Subcutaneous adipose tissue (tissue), 4 donors: ENCODE data around the gene THEM5. TPM values are rescaled to one million over a fixed set of nuclear protein-coding genes. Genes with fewer than 3 reads are reported as not detected.

Source experiments
- total RNA-seq, 4 donors: library from RNA; depleted of rRNA; stranded (reverse); fragments of >200 nt; gene quantifications; one replicate each; pipeline ENCODE4 v1.1.0, GENCODE V29; 2016
- TF ChIP-seq, protein P1 (sequence below): fragments of 450-650 bp; IDR thresholded peaks from one replicate; pipeline ENCODE4 v1.5.1; 2016; ENCODE audit warnings: low read depth, mild to moderate bottlenecking, control low read depth, antibody characterized with exemption, moderate library complexity

THEM5 gene
- total RNA-seq, 4 donors from 2014 or later: not detected

DNA sequence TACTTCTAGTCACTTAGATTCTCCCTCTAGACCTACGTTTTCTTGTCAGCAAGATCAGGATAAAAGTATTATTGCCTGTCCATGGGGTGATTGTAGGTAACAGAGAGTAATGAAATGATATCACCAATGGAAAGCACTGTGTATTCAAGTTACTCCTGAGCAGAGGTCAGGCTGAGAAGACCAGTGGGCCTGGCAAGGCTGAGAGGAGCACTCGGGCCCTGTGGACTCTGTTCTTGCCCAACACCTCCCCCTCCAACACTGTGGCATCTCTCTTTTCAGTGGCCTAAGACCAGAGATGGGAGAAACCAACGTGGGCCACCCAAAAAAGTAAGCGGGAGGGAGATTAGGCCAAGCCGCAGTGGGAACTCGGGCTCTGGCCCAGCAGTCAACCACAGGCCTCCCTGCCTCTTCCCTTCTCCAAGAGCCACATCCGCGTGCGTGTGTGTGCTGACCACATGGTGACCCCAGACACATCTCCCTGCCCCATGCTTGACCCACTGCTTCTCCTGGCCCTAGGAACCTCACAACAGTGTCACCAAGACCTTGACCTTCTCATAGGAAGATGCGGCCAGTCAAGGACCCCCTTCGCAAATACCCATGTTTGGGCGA, 34.2 kb downstream of the THEM5 start:
- TF ChIP-seq, protein P1, sequence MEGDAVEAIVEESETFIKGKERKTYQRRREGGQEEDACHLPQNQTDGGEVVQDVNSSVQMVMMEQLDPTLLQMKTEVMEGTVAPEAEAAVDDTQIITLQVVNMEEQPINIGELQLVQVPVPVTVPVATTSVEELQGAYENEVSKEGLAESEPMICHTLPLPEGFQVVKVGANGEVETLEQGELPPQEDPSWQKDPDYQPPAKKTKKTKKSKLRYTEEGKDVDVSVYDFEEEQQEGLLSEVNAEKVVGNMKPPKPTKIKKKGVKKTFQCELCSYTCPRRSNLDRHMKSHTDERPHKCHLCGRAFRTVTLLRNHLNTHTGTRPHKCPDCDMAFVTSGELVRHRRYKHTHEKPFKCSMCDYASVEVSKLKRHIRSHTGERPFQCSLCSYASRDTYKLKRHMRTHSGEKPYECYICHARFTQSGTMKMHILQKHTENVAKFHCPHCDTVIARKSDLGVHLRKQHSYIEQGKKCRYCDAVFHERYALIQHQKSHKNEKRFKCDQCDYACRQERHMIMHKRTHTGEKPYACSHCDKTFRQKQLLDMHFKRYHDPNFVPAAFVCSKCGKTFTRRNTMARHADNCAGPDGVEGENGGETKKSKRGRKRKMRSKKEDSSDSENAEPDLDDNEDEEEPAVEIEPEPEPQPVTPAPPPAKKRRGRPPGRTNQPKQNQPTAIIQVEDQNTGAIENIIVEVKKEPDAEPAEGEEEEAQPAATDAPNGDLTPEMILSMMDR: no peak

DNA sequence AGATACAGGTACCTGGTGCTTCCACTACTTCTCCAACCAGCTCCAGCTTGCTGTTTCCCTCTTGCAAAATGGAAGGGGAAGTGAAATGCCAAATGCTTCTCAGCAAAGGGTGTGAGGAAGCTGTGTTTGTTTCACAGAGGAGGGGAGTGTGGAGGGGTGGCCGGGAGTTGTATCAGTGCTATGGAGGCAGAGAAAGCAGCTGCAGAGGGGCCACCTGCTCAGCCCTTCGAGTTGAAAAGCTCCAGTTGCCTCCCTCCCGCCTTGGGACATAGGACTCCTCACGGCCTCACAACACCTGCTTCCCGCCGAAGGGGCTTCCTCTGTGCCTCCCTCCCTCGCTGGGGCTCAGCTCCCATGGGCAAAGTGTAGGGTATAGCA, 36.2 kb downstream of the THEM5 start:
- TF ChIP-seq, protein P1: no peak

DNA sequence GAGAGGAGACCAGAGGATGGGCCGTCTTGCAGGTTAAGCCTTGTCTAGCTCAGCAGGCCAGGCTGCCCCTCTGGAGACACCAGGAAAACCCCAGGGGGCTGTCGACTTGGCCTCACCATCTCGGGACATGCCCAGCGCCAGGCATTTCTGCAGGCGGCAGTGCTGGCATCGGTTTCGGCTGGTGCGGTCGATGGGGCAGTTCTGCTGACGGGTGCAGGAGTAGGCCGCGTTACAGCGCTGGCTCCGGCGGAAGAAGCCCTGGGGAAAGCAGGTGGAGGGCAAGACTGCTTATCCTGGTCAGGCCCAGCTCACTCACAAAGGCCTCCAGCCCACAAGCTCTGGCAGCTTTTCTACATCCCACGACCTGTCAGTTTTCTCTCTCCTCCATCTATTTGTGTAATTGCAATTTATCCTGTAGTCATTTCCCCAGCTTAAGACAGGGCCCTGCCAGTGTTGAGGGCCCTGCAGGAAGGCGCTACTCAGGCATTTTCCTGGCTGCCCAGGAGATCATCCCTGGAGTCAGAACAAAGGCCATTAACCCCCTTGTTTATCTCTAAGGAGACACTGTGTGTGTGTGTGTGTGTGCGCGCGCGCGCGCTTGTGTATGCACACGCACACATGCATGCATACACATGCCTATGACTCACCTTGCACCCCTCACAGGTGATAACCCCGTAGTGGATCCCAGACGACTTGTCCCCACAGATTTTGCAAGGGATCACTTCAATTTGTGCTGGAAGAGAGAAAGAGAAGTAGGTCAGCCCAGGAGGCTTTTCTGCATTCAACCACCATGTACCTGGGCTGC, 36.8 kb downstream of the THEM5 start:
- TF ChIP-seq, protein P1: no peak

DNA sequence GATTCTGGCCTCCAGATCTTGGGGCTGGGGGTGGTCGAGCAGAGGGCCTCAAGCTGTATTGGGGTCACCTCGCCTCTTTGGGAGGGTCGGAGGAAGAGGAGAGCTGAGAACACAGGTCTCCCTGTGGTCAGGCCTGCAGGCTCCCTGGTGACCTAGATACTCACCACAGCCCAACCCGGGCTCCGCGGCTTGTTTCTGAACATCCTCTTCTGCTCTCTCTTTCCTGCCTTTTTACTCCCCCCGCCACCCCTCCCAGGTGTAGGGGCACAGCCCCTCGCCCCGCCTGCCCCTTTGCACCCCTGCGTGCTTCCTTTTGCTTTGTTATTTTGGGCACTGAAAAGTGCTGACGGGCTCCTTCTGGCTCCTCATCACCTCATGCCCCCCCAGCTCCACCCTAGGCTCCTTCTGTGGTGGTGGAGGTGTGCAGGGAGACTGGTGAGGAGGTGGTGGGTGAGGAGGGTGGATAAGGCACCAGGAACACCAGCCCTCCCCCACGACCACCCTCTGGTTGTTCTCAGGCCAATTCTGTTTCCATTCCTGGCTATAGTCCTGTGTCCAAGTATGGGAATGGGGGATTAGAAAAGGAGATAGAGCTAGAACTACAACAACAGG, 37.7 kb downstream of the THEM5 start:
- TF ChIP-seq, protein P1: no peak

DNA sequence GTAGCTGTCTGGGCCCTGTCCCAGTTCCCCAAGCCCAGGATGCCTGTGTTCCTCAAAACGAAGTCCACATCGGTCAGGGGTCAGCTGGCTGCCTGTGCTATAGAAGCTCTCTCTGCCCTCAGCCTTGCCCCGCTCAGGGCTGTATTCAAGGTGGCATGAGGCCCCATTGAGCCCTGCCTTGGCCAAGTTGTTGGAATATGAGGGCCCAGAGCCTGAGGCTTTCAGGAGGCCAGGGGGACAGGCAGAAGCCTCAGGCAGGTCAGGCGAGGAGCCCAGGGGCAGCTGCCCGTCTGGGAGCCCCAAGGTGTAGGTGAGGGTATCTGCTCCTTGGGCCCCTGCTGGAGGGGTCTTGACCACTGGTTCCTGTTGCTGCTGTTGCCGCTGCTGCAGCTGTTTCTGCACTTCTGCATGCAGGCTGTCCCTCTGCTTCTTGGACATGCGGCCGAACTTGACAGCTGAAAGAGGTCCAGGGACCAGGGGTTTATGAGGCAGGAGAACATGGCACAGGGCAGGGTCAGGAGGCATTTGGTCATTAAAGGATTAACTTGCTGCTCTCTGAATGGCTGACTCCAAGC, 38.5 kb downstream of the THEM5 start:
- TF ChIP-seq, protein P1: no peak

DNA sequence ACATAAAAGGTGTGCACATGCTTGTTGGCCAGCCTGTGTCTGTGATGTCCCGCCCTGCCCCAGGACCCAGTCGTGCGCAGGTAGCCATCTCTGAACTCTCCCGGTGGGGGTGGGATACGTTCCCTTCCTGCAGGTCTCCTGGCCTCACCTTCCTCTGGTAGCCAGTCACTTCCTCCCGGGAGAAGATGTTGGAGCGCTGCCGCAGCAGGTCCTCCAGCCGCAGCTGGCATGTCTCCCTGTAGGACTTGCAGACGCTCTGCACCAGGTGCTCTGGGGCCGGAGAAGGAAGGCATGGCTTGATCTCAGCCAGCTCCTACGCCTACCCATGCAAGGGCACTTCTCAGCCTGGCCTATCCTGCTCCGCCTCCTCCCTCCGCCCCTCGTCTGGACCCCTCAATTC, 39.1 kb downstream of the THEM5 start:
- TF ChIP-seq, protein P1: no peak
